SK-N-SH (cell line): ENCODE results near the gene RPH3AL. TPM values are rescaled to one million over a fixed set of nuclear protein-coding genes. Genes with fewer than 3 reads are reported as not detected.

Experiments used
- CTCF ChIA-PET: fragments of 300-600, 350-600 bp; formaldehyde crosslinking; extraction: SDS; loops from one replicate; lab custom pipeline; 2021; lab: Yijun Ruan, JAX
- POLR2A ChIA-PET: fragments of 350-600 bp; sonication (Branson Sonifier 250); formaldehyde crosslinking; extraction: SDS; loops from one replicate; lab custom pipeline; 2020; ENCODE audit warnings: antibody characterized with exemption, inconsistent platforms; lab: Yijun Ruan, JAX
- DNase-seq: peaks from one replicate; pipeline ENCODE4 v3.0.0; 2012
- H2AFZ ChIP-seq: fragments of 200-600 bp; sonication (generic); 2 replicates; pipeline ENCODE4 v1.8.1; 2016; ENCODE audit warnings: antibody characterized with exemption, mild to moderate bottlenecking, low read depth
- H3F3A ChIP-seq: fragments of 200-600 bp; sonication (generic); replicated peaks from 2 replicates; pipeline ENCODE3; 2016; ENCODE audit warnings: antibody characterized with exemption, mild to moderate bottlenecking; ENCODE audit not compliant: insufficient read depth
- H3K27ac ChIP-seq, 2 experiments: fragments of 200-500 bp in 1 of 2; fragments of 200-600 bp in 1 of 2; sonication (Bioruptor generic) in 1 of 2; sonication (generic), shearing (Covaris generic) in 1 of 2; 2 replicates each; pipeline versions ENCODE4 v1.5.1 to v1.6.1; 2014 to 2016; ENCODE audit warnings: low read depth in 2 of 2, inconsistent platforms in 1 of 2, low read length in 1 of 2, mild to moderate bottlenecking in 1 of 2, mixed read lengths in 1 of 2
- H3K27me3 ChIP-seq: fragments of 200-600 bp; sonication (generic), shearing (Covaris generic); 2 replicates; pipeline ENCODE4 v1.6.1; 2016; ENCODE audit warnings: mixed run types; ENCODE audit not compliant: insufficient read depth
- H3K36me3 ChIP-seq, 2 experiments: fragments of 200-500 bp in 1 of 2; fragments of 200-600 bp in 1 of 2; sonication (Bioruptor generic) in 1 of 2; sonication (generic) in 1 of 2; replicated peaks in 1 of 2; 2 replicates each; pipeline versions ENCODE3 to v1.5.1; 2014 to 2016; ENCODE audit warnings: low read length in 1 of 2, mild to moderate bottlenecking in 1 of 2; ENCODE audit not compliant: insufficient read depth in 2 of 2, control insufficient read depth in 1 of 2
- H3K4me1 ChIP-seq, 2 experiments: fragments of 200-500 bp in 1 of 2; fragments of 200-600 bp in 1 of 2; sonication (Bioruptor generic) in 1 of 2; sonication (generic), shearing (Covaris generic) in 1 of 2; 2 replicates each; pipeline versions ENCODE4 v1.5.1 to v1.6.1; 2014 to 2016; ENCODE audit warnings: low read depth in 1 of 2, low read length in 1 of 2, mixed run types in 1 of 2; ENCODE audit not compliant: insufficient read depth in 2 of 2, control insufficient read depth in 1 of 2
- H3K4me2 ChIP-seq: fragments of 200-600 bp; sonication (generic), shearing (Covaris generic); 2 replicates; pipeline ENCODE4 v1.6.1; 2017; ENCODE audit warnings: mixed run types
- H3K4me3 ChIP-seq, 2 experiments: fragments of 200-500 bp in 1 of 2; fragments of 200-600 bp in 1 of 2; sonication (Bioruptor generic) in 1 of 2; sonication (generic), shearing (Covaris generic) in 1 of 2; 2 replicates each; pipeline versions ENCODE4 v1.5.1 to v1.8.1; 2014 to 2016; ENCODE audit warnings: low read depth in 2 of 2, inconsistent platforms in 1 of 2, low read length in 1 of 2, mild to moderate bottlenecking in 1 of 2, mixed read lengths in 1 of 2, moderate library complexity in 1 of 2
- H3K79me2 ChIP-seq: fragments of 200-600 bp; sonication (generic); 2 replicates; pipeline ENCODE4 v1.8.1; 2017; ENCODE audit warnings: mild to moderate bottlenecking; ENCODE audit not compliant: insufficient read depth
- H3K9ac ChIP-seq: fragments of 200-600 bp; sonication (generic); 2 replicates; pipeline ENCODE4 v1.6.1; 2017; ENCODE audit warnings: mixed run types
- H3K9me2 ChIP-seq: fragments of 200-600 bp; sonication (generic); 2 replicates; pipeline ENCODE4 v1.6.1; 2017; ENCODE audit warnings: mixed run types
- H3K9me3 ChIP-seq: fragments of 200-600 bp; sonication (generic); 2 replicates; pipeline ENCODE4 v1.6.1; 2017; ENCODE audit warnings: mixed run types, mild to moderate bottlenecking, moderate library complexity
- H4K20me1 ChIP-seq: fragments of 200-600 bp; sonication (generic); 2 replicates; pipeline ENCODE4 v1.6.1; 2017; ENCODE audit warnings: mild to moderate bottlenecking, mixed run types; ENCODE audit not compliant: insufficient read depth
- ELF1 ChIP-seq: IDR thresholded peaks from 2 replicates; pipeline ENCODE4 v1.4.0; 2012
- EP300 ChIP-seq, 2 experiments: IDR thresholded peaks; 2 replicates each; pipeline versions ENCODE4 v1.4.0 to v1.6.1; 2012; ENCODE audit warnings: borderline replicate concordance in 1 of 2, low read depth in 1 of 2, low read length in 1 of 2
- EZH2phosphoT487 ChIP-seq: fragments of 200-600 bp; sonication (generic); IDR thresholded peaks from 2 replicates; pipeline ENCODE4 v1.6.1; 2017; ENCODE audit warnings: low read depth, mixed run types, mild to moderate bottlenecking, antibody characterized with exemption, moderate library complexity, borderline replicate concordance
- FOXM1 ChIP-seq: IDR thresholded peaks from 2 replicates; pipeline ENCODE4 v1.4.0; 2012; ENCODE audit warnings: low read depth, mild to moderate bottlenecking
- GATA2 ChIP-seq: sonication (generic); formaldehyde crosslinking; IDR thresholded peaks from 2 replicates; pipeline ENCODE4 v1.5.0; 2020; ENCODE audit warnings: mild to moderate bottlenecking, missing genetic modification reagents
- IRF3 ChIP-seq: fragments of 150-350 bp; IDR thresholded peaks from 2 replicates; pipeline ENCODE4 v1.6.1; 2016; ENCODE audit warnings: mild to moderate bottlenecking, low read depth, low read length
- PBX3 ChIP-seq: IDR thresholded peaks from 2 replicates; pipeline ENCODE4; 2012
- POLR2AphosphoS5 ChIP-seq: IDR thresholded peaks from 2 replicates; pipeline ENCODE4 v1.6.1; 2012; ENCODE audit warnings: low read depth, low read length
- RCOR1 ChIP-seq: fragments of 150-350 bp; IDR thresholded peaks from 2 replicates; pipeline ENCODE4 v1.6.1; 2017; ENCODE audit warnings: antibody characterized with exemption, low read length
- RXRA ChIP-seq: IDR thresholded peaks from 2 replicates; pipeline ENCODE4 v1.4.0; 2012; ENCODE audit warnings: low read depth, mild to moderate bottlenecking, borderline replicate concordance
- SIN3A ChIP-seq: IDR thresholded peaks from 2 replicates; pipeline ENCODE4 v1.6.1; 2012; ENCODE audit warnings: low read depth, mild to moderate bottlenecking, low read length, moderate library complexity, borderline replicate concordance
- TAF1 ChIP-seq: IDR thresholded peaks from 2 replicates; pipeline ENCODE4 v1.6.1; 2012; ENCODE audit warnings: low read depth, mild to moderate bottlenecking, low read length, moderate library complexity, borderline replicate concordance
- TCF12 ChIP-seq: IDR thresholded peaks from 2 replicates; pipeline ENCODE4 v1.4.0; 2012
- WGBS: methylation state at CpG from one replicate; pipeline ENCODE4 v1.1.6; 2017; ENCODE audit warnings: low lambda C conversion rate; 5-methylcytosine and 5-hydroxymethylcytosine counted together
- polyA plus RNA-seq, 3 experiments: library from polyadenylated mRNA; depleted of rRNA; stranded (reverse); fragments of >200 nt; gene quantifications; 2 replicates each; pipeline ENCODE4 v1.2.3, GENCODE V29; 2012

Gene RPH3AL
- polyA plus RNA-seq, 1 of the 3 experiments (the other 2 are of a cell fraction) = 2.9 TPM

- H3K4me3 ChIP-seq = no peak overlapping the region
- peak; percentile 32; the same call in 1 of the 2 replicates for TF ChIP-seq TCF12
- TF ChIP-seq POLR2AphosphoS5 = no peak
- CTCF ChIA-PET = interaction anchor here (1.1 to 2.3 kb wide), 2 partner anchors 9 to 604 kb away, joined by 3 to 11 read pairs; no protein-coding TSS in a partner anchor
- H3K9ac ChIP-seq = no peak overlapping the region
- H3K36me3 ChIP-seq = no peaks in the 10 kb centered on the region
- H3K9me2 ChIP-seq = no peaks in the 10 kb centered on the region
- H3K27me3 ChIP-seq = no peaks in the 10 kb centered on the region
- no peaks in the 10 kb centered on the region for H3K79me2 ChIP-seq
- 58% methylated on average over 14 of the region's 14 CpGs for WGBS
- peaks cover 0 to 3% of the 10 kb centered on the region in 2 experiments; a peak in 1 of 4 replicates for H3K4me1 ChIP-seq
- no peak for DNase-seq
- POLR2A ChIA-PET = no interaction called here
- H4K20me1 ChIP-seq = no peaks in the 10 kb centered on the region
- no peak overlapping the region for H2AFZ ChIP-seq
- H3K4me2 ChIP-seq = no peak overlapping the region
- H3K27ac ChIP-seq = no peak overlapping the region
- no peaks in the 10 kb centered on the region for H3K9me3 ChIP-seq
- peaks cover 3% of the 10 kb centered on the region for H3F3A ChIP-seq
Observed at GRCh38 chr17:376936-377863, 24.6 kb upstream of the RPH3AL start.

- WGBS = 56% methylated on average over 7 of the region's 7 CpGs
- POLR2A ChIA-PET = no interaction called here
- no peaks in the 10 kb centered on the region for H4K20me1 ChIP-seq
- no peak for DNase-seq
- no peaks in the 10 kb centered on the region for H3K9me2 ChIP-seq
- no peak overlapping the region for H2AFZ ChIP-seq
- peaks cover 0 to 2% of the 10 kb centered on the region in 2 experiments; a peak in 1 of 4 replicates for H3K4me1 ChIP-seq
- CTCF ChIA-PET = interaction anchor here (1.0 kb wide), 1 partner anchor 12 kb away, joined by 3 read pairs; no protein-coding TSS in a partner anchor
- no peak overlapping the region for H3K9ac ChIP-seq
- peaks cover 3% of the 10 kb centered on the region for H3F3A ChIP-seq
- H3K36me3 ChIP-seq = no peaks in the 10 kb centered on the region
- H3K9me3 ChIP-seq = no peaks in the 10 kb centered on the region
- no peaks in the 10 kb centered on the region for H3K27me3 ChIP-seq
- TF ChIP-seq EP300 (IDR thresholded peaks at IDR 0.05; ENCODE audit: borderline replicate concordance in 1 of 2, low read depth in 1 of 2, low read length in 1 of 2) = no peak
- no peak for TF ChIP-seq GATA2 (CRISPR knock-in tag)
- no peak for TF ChIP-seq ELF1
- H3K27ac ChIP-seq = no peak overlapping the region
- no peaks in the 10 kb centered on the region for H3K79me2 ChIP-seq
- H3K4me3 ChIP-seq = no peak overlapping the region
- no peak overlapping the region for H3K4me2 ChIP-seq
Observed at GRCh38 chr17:373613-374230, 21.1 kb upstream of the RPH3AL start.

- Histone ChIP-seq H3K27me3 (no peaks in the 10 kb centered on the region), H3K27ac (no peak overlapping the region), H2AFZ (no peak overlapping the region), H3K4me2 (no peak overlapping the region), H3K36me3 (no peaks in the 10 kb centered on the region), H4K20me1 (no peaks in the 10 kb centered on the region), H3K9me3 (no peaks in the 10 kb centered on the region), H3K79me2 (no peaks in the 10 kb centered on the region), H3K4me1 (peaks cover 0 to 2% of the 10 kb centered on the region in 2 experiments; a peak in 1 of 4 replicates), H3K4me3 (no peak overlapping the region), H3K9me2 (no peaks in the 10 kb centered on the region), H3F3A (peaks cover 3% of the 10 kb centered on the region), H3K9ac (no peak overlapping the region)
- CTCF ChIA-PET = interaction anchor here (1.0 kb wide), 1 partner anchor 13 kb away, joined by 3 read pairs; no protein-coding TSS in a partner anchor
- POLR2A ChIA-PET = no interaction called here
- 78% methylated on average over 18 of the region's 18 CpGs for WGBS
- DNase-seq = no peak
- TF ChIP-seq RXRA (no peak), PBX3 (no peak), SIN3A (no peak), RCOR1 (no peak), EZH2phosphoT487 (no peak), TAF1 (no peak), FOXM1 (no peak), IRF3 (no peak), TCF12 (no peak)
Observed at GRCh38 chr17:372157-373152, 19.8 kb upstream of the RPH3AL start.
